ENCODE data around the gene ARRDC1.

DNA sequence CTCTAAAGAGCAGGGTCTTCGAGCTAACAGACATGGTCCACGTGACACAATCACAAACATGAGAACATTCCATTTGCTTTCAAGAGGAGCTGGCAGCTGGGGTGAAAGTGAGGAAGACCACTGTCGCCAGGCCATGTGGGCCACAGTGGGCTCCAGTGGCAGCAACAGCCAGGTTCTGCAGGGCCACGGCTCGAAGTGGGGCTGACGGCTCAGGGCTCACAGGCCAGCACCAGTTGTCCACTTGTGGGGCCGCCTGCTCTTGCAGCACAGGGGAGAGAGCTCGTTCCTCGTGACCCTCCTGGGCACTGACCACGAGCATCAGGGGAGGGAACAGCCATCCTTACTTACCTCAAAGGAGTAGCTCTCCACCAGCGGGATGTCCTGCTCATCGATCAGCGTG, 17.2 kb upstream of the ARRDC1 start:
- TF ChIP-seq, protein P1, sequence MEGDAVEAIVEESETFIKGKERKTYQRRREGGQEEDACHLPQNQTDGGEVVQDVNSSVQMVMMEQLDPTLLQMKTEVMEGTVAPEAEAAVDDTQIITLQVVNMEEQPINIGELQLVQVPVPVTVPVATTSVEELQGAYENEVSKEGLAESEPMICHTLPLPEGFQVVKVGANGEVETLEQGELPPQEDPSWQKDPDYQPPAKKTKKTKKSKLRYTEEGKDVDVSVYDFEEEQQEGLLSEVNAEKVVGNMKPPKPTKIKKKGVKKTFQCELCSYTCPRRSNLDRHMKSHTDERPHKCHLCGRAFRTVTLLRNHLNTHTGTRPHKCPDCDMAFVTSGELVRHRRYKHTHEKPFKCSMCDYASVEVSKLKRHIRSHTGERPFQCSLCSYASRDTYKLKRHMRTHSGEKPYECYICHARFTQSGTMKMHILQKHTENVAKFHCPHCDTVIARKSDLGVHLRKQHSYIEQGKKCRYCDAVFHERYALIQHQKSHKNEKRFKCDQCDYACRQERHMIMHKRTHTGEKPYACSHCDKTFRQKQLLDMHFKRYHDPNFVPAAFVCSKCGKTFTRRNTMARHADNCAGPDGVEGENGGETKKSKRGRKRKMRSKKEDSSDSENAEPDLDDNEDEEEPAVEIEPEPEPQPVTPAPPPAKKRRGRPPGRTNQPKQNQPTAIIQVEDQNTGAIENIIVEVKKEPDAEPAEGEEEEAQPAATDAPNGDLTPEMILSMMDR (IDR thresholded peaks at IDR 0.05; ENCODE audit: poor library complexity, severe bottlenecking) = no peak
- TF ChIP-seq EZH2 (IDR thresholded peaks at IDR 0.05; ENCODE audit: borderline replicate concordance, insufficient read depth, low read length, poor library complexity, severe bottlenecking) (no peak), POLR2AphosphoS5 (IDR thresholded peaks at IDR 0.05) (no peak), RAD21 (conservative IDR thresholded peaks at IDR 0.05) (no peak), EP300 (conservative IDR thresholded peaks at IDR 0.05; ENCODE audit: poor library complexity, severe bottlenecking) (no peak), TAF1 (IDR thresholded peaks at IDR 0.05; ENCODE audit: low read depth) (no peak), SMC3 (conservative IDR thresholded peaks at IDR 0.05; ENCODE audit: poor library complexity) (no peak), MXI1 (conservative IDR thresholded peaks at IDR 0.05; ENCODE audit: poor library complexity, severe bottlenecking) (no peak)
- TF ChIP-seq, protein P2, sequence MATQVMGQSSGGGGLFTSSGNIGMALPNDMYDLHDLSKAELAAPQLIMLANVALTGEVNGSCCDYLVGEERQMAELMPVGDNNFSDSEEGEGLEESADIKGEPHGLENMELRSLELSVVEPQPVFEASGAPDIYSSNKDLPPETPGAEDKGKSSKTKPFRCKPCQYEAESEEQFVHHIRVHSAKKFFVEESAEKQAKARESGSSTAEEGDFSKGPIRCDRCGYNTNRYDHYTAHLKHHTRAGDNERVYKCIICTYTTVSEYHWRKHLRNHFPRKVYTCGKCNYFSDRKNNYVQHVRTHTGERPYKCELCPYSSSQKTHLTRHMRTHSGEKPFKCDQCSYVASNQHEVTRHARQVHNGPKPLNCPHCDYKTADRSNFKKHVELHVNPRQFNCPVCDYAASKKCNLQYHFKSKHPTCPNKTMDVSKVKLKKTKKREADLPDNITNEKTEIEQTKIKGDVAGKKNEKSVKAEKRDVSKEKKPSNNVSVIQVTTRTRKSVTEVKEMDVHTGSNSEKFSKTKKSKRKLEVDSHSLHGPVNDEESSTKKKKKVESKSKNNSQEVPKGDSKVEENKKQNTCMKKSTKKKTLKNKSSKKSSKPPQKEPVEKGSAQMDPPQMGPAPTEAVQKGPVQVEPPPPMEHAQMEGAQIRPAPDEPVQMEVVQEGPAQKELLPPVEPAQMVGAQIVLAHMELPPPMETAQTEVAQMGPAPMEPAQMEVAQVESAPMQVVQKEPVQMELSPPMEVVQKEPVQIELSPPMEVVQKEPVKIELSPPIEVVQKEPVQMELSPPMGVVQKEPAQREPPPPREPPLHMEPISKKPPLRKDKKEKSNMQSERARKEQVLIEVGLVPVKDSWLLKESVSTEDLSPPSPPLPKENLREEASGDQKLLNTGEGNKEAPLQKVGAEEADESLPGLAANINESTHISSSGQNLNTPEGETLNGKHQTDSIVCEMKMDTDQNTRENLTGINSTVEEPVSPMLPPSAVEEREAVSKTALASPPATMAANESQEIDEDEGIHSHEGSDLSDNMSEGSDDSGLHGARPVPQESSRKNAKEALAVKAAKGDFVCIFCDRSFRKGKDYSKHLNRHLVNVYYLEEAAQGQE (IDR thresholded peaks at IDR 0.05; ENCODE audit: borderline replicate concordance) = no peak
